HG03045 (cell line): ENCODE measurements around the gene EIF1B.
A peak's percentile ranks its signal among the peaks of the same experiment; 100 is the strongest.
"Not testable (repeated sequence)": the region's sequence is repeated elsewhere in the genome, so short reads cannot be mapped to it uniquely, and the experiment has no call there.

Experiments
- ATAC-seq: cut with Tn5 transposase; IDR thresholded peaks from one replicate; pipeline ENCODE4 v1.9.1; 2021; ENCODE audit warnings: mild to moderate bottlenecking, moderate library complexity; ENCODE audit not compliant: unreplicated experiment

The EIF1B gene

DNA sequence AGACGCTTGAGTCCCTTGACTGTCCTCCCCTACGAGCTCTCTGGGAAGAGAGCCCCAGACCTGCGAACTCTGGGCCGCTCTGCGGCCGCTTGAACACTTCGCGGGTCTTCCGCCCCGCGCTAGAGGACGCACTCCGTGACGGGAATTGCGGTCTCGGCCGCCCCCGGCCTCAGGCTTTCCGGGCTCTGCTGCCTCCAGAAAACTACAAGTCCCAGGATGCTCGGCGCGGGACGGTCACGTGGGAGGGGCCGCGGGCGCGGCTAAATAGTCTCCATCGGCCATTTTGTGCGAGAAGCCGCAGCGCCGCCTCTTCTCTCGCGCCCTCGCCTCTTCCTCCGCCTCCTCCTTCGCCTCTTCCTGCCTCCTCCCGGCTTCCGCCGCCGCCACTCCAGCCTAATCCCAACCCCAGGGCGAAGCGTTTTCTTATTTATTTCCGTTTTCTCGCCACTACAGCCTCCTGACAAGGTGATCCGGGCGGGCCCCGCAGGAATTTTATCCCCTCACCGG, at the start of gene EIF1B:
Gene EIF1B, plus strand, starts transcription at position 290 of the 507 bp plus-strand sequence. CDS start 235 bp downstream, outside the sequence.
- peak; percentile 90 for ATAC-seq

DNA sequence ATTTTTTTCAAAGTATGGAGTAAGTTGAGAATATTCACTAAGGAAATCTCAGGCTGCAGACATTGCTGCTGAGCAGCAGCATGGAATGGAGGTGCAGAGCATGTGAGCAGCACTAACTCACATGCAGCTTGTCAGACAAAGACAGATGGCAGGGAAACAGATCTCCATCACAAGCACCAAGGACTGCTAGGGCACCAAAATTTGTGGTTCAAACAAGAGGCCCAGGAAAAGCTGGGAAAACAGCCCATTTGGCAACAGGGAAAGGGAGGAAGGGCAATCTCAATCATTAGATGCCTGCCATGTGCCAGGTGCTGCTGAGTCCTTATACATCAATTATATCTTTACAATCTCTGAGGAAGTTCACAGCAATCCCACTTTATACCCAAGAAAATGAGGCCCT, 47.2 kb upstream of the EIF1B start:
- no peak for ATAC-seq

DNA sequence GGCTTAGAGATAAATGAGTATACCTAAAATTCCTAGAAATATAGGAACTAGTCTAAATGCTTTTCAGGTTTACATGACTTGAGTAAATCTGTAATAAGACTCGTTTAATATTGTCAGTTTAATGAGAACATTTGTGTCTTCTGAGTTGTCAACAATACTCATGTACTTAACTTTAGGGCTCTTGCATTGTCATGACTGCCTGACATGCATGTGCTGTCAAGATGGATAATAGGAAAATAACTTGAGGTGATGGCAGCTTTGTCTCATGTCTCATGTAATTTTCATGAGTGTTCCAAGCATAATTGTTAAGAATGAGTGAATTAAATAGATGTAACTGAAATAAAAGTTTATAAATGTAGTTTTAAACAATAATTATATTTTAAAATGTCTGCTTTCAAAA, 45.1 kb upstream of the EIF1B start:
- ATAC-seq, result no peak

DNA sequence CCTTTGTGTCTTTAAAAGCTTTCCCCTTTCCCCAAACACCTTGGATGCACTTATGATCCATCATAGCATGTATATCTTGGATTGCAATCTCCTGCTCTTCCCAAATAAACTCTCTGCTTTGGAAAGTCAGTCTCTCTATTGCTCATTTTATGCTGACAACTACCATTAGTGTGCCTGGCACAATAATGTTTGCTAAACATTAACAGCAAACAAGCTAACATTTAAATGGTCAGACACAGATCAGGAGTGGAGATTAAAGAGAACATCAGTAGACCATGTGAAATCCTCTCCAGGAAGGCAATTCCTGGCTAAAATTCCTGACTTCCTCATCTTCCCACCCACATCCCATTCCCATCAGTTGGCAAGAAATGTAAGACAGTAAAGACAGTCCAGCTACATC, 44.3 kb upstream of the EIF1B start:
- no peak for ATAC-seq

DNA sequence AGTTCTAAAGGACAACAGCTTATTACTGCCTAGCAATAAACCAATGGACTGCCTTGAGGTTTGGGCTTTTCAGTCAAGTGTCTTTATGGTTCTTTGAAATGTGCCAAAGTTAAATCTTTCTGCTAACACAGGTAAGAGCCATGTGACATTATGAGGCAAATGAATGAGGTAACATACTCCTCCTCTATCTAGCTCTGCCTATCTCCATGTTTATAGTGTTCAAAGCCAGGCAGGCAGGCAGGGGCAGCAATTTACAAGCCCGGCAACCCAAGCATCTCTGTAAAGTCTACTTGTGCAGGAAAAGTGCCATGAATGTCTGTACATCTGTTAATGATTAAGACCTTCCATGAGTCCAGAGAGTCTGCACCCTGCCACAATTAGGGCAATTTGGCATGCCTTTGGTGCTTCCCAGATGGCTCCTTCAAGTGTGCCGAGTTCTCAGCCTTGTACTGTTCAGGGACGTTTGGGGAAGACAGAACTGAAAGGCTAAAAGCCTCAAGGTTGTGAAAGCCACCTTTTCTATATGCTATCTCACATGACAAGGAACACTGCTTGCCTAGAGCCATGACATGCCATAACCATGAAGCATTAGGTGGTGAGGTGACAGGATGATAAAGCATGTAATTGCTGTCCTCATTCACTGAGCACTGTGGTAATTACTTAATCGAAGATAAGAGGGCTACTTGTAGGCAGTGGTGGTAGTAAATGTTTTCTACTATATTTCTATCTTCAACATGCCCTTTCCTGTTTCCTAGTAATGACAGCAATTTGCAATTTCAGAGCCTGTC, 41.4 kb upstream of the EIF1B start:
- no peak for ATAC-seq

DNA sequence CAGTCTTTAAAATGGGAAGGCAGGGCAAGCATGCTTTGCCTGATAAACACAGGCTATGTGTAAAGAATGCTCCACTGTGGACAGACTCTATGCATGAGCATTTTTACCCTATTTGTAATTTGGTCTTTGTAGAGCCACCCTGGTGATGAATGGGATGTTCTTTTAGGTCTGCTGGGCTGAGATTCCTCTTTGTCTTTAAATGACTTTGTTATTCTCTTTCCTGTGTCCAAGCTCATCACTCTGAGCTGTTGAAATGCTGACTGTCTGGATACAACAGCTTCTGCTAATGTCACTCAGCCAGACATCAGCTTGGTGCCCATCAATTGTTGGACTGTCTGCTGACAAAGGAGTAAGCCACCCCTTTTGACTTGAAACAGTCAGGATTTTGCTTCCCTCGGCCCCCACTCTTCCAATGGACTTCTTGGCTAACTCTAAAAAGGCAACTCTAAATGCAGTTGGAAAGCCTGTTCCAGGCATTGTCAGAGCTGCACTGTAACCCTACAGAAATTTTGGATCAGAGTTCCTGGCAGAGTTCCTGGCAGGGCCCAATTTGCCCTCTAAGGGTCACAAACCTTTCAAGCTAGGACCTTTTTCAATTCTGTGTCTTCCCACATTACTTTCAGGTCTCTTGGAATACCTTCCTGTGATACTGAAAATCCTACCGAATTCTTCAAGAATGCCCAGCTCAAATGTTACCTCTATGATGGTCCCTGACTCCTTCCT, 40.5 kb upstream of the EIF1B start:
- no peak for ATAC-seq

DNA sequence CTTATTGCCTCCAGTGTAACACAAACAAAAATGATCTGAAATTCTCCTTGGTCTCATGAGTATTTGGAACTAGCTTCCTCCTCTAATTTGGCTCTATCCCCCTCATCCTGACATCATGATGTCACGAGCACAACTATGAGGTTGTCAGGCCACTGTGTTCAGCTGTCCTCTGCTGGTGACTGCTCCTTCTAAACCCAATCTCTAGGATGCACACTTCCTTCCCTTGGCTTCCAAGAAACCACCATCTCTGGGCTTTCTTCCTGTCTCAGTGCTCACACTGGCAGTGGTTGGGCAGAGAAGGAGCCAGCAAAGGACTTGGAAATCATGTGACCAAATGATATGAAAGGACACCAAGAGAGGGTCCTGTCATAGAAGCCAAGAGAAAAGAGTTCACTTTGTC, 30.7 kb upstream of the EIF1B start:
- no peak for ATAC-seq

DNA sequence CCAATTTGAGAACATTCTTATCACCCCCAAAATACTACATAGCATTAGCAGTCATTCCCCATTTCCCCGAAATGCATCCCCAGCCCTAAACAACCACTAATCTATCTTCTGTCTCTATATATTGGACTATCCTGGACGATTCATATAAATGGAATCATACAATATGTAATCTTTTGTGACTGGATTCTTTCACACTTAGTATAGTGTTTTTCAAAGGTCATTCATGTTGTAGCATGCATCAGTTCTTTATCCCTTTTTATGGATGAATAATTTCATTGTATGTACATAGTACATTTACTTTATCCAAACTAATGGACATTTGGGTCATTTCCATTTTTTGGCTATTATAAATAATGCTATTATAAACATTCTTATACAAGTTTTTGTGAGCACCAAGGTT, 27.5 kb upstream of the EIF1B start:
- ATAC-seq, result no peak

DNA sequence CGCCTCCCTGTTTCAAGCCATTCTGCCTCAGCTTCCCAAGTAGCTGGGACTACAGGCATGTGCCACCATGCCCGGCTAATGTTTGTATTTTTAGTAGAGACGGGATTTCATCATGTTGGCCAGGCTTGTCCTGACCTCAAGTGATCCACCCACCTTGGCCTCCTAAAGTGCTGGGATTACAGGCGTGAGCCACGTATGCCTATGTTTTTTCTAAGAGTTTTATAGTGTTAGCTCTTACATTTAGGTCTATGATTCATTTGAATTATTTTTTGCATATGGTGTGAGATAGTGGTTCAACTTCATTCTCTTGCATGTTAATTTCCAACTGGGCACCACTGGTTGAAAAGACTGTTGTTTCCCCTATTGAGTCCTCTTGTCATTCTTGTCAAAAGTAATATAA, 26.4 kb upstream of the EIF1B start:
- not testable (repeated sequence) for ATAC-seq

DNA sequence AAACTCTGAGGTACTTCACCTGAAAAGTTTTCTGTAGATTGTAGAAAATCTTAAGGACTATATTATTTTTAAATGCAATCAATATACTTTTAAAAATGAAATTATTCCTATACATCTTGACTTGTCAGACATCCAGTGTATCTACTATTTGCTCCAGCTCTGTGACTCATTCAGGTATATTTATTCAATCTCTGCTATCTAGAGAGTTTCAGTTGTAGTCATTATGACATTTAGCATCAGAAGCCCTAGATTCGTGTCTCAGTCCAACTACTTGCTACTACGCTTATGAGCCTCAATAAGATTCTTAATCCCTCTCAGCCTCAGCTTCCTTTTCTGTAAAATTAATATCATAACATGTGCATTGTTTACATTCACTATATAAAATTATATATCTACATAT, 22.3 kb upstream of the EIF1B start:
- ATAC-seq, result no peak

DNA sequence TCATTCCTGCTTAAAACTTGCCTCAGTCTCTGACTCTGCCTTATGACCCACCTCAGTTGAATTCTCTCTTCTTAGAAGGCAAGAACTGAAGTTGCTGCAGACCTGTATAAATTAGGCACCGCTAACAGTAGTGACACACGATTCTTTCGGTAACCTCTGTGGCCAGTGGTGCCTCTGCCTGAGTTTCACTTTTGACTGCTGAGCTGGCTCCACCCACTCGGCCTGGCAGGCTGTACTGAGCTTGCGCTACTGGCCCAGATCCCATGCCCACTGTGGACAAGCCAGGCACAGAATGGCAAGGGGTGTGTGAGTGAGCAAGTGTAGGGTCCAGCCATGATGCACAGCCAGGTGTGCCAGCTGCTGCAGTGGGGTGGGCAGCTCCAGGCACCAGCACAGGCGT, 19.1 kb upstream of the EIF1B start:
- no peak for ATAC-seq

DNA sequence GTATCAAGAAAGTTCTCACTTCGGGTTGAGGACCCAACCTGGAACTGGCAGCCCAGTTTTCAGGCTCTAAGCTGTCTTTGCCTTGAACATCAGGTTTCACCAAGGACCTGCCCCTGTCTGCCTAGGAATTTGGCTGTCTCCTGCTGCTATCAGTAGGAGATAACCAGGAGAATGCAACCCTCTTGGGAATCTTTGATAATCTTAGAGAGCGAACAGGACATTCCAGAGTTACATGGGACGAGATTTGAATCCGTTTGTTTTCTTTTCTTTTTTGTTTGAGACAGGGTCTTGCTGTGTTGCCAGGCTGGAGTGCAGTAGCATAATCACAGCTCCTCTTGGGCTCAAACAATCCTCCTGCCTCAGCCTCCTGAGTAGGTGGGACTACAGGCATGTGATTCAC, 18.0 kb upstream of the EIF1B start:
- no peak for ATAC-seq

DNA sequence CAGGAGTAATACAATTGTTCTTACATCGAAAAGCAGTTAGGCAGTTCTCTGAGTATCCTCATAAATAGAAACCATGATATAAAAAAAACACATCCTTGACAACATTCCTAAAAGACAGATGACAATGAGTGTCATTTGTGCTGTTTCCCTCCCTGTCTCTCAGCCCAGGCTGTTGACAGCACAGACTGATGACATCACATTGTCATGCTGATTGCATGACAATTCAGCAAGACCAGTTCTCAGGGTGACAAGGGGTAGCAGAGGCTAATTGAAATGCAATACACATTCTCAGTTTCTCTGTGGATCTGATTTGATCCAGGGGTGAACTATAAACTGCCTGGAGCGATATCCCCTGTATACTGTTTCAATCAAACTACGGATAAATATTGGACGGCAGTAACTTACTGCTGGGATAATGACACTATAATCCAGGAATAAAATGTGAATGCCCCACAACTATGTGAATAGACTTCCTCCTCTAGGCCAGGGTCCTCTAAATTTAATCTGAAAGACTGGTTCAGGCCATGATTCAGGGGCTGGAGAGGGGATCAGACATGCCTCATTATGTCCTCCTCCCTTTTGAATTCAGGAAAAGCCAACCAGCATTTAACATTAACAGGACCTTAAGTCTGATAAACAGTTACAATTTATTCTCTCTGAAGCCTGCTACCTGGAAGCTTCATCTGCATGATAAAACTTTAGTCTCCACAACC, 16.7 kb upstream of the EIF1B start:
- ATAC-seq, result no peak

DNA sequence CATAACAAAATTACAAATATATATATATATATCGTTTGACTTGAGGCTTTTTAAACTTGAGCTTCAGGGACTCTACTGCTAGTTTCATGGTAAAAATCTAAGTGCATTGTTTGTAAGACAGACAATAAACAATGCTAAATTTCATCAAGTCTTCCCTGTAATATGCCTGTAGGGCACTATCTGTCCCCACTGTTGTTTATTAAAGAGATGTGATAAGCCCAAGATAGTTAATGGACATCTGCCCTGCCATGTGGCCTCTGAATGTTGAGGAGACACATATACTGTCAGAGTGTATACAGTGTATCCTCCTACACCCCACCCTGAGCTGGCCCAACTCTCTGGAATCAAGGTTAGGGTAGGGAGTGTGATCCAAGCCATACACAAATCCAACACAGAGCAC, 15.1 kb upstream of the EIF1B start:
- no peak for ATAC-seq

DNA sequence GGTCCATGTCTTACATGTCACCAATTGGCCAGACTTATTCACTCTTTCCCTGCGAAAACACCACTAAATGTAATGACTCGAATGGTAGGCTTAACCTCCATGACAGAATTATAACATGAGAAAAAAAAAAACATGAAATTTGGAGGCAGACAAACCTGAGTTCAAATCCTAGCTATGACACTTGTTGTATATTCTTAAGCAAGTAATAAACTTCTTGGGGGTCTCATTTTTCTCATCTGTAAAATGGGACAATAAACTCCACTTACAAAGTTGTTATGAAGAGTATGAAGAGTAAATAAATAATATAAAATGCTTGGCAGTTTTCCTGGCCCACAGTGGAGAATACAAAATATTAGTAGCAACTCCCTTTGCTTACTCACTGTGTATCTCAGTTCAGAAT, 11.4 kb upstream of the EIF1B start:
- ATAC-seq, result no peak

DNA sequence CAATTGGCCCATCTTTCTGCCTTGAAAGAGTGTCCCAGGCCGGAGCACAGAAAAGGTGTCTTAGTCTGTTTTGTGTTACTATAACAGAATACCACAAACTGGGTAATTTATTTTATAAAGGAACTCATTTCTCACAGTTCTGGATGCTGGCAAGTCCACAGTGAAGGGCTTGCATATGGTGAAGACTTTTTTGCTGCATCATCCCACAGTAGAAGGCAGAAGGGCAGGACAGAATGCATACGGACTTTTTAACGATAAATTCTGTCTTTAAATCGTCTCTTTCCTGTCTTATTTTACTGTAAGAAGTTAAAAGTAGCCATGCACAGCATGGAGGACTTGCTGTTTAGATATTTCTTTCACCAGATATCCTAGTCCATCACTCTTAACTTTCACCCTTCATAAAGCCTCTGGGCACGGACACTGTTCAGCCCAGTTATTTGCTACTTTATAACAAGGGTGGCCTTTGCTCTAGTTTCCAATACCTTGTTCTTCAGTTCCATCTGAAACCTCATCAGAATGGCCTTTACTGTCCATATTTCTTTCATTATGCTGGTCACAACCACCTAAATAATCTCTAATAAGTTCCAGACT, 10.3 kb upstream of the EIF1B start:
- ATAC-seq, result no peak

DNA sequence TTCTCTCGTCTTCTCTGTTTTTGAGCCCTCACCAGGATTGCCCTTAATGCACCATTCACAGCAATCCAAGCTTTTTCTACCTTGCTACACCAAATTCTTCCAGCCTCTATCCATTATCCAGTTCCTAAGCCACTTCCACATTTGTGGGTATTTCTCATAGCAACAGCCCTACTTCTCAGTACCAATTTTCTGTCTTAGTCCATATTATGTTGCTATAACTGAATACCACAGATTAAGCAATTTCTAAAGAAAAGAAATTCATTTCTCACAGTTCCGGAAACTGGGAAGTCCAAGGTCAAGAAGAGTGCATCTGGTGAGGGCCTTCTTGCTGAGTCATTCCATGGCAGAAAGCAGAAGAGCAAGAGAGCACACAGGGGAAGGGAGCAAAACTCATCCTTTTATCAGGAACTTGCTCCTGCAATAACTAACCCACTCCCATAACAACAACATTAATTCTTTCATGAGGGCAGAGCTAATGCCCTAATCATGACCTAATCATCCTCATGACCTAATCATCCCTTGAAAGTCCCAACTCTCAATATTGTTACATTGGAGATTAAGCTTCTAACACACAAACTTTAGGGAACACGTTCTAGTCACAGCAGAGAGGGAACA, 9.7 kb upstream of the EIF1B start:
- ATAC-seq, result no peak

DNA sequence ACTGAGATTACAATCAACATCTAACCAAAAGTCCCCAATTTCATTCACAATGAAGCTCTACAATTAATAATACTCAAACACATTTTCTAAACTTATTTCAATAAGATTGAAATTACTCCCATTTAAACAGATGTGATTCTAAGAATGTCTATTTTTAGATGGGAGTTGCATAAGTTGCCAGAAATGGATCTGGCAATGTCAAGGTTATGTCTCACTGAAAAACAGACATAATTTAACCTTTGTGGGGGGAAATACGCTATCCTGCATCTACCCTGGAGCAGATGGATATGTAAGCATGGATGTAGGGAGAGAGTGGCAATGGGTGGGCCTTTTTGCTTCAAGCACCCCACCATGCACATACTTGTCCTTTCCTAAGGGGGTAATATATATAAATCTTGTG, 6.7 kb upstream of the EIF1B start:
- no peak for ATAC-seq

DNA sequence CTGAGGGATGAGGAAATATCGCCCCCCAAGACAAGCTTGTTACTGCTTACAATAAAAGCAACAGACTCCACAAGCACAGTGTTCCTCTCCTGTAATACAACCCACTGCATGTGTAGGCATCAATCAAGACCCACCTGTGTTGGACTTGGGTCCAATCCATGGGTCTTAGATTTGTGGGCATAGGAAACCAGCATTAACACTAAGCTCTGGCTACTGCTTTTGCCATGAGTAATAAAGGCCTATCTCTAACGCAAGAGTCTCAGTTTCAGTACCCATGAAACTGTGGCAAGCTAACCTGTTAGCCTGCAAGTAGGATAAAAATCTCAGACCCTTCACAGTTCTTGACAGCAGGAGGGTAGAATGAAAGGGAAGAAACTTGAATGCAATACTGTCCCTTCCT, 5.2 kb upstream of the EIF1B start:
- ATAC-seq, result no peak

DNA sequence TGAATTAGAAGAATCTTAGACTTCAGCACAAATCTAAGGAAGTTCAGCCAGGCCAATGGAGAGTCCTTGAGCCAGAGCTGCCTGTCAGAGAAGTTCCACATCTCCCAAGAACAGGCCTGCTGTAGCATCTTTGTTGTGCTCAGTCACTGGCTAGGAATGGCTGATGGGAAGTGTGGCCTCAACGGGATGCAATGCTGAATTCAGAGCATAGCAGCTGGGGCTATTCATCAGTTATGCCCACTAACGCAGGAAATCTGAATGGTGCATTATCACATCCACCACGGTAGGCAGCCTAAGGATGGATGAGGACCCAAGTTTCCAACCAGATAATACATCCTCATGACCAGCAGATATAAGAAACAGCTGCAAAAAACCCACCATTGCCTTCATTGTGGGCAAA, 3.2 kb upstream of the EIF1B start:
- no peak for ATAC-seq

DNA sequence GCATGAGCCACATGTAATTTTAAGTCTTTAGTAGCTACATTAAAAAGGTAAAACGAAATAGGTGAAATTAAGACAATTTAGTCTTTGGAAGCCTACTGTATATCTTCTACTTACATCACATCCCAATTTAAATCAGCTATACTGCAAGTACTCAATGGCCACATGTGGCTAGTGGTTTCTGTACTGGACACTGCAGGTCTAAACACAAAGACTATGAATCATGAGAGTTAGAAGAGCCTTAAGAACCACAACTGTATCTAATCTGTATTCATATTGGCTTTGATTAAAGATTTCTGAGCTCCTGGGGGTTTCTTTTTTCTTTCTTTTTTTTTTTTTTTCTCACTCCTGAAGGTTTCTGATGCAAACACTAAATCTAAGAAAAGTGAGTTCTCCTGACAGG, 2.3 kb upstream of the EIF1B start:
- no peak for ATAC-seq
